GM12872 (cell line): ENCODE data around the gene CTNND1.

ENCODE experiments used
- CTCF ChIP-seq: IDR thresholded peaks from 3 replicates; pipeline ENCODE4 v1.5.1; 2011; ENCODE audit warnings: low read depth, mild to moderate bottlenecking, low read length, moderate library complexity; ENCODE audit not compliant: insufficient read depth

Gene CTNND1, protein sequence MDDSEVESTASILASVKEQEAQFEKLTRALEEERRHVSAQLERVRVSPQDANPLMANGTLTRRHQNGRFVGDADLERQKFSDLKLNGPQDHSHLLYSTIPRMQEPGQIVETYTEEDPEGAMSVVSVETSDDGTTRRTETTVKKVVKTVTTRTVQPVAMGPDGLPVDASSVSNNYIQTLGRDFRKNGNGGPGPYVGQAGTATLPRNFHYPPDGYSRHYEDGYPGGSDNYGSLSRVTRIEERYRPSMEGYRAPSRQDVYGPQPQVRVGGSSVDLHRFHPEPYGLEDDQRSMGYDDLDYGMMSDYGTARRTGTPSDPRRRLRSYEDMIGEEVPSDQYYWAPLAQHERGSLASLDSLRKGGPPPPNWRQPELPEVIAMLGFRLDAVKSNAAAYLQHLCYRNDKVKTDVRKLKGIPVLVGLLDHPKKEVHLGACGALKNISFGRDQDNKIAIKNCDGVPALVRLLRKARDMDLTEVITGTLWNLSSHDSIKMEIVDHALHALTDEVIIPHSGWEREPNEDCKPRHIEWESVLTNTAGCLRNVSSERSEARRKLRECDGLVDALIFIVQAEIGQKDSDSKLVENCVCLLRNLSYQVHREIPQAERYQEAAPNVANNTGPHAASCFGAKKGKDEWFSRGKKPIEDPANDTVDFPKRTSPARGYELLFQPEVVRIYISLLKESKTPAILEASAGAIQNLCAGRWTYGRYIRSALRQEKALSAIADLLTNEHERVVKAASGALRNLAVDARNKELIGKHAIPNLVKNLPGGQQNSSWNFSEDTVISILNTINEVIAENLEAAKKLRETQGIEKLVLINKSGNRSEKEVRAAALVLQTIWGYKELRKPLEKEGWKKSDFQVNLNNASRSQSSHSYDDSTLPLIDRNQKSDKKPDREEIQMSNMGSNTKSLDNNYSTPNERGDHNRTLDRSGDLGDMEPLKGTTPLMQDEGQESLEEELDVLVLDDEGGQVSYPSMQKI

DNA sequence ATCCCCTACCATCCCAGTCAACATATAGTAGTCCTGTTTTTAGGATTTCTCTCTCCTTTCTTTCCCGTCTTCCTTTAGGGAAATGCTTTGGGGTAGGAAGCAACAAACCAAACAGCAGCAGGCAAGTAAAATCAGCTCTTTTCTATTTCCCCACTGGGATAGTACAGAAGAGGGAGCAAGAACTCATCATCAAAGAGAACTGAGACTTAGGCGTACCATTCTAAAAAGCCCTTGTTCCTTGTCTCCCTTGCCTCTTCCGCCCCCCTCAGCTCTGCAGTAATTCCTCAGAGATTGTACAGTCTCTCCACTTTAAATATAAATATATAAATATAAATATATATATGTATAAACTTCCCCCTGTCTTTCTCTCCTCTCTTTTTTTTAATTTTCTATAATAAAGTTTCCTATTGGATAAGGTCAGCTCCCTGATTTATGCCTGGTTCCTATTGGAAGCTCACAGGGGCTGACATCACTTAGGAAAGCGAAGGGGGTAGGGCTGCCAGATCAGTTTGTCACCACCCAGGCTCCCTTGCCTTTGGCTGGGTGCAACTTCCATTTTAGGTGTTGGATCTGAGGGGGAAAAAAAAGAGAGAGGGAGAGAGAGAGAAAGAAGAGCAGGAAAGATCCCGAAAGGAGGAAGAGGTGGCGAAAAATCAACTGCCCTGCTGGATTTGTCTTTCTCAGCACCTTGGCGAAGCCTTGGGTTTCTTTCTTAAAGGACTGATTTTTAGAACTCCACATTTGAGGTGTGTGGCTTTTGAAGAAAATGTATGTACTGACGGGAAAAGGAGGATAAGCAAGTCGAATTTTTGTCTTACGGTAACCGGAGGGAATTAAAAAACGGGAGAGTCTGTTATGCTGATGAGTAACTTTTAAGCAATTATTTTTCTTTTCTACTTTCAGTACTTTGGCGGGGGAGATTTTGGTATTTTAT, at the start of gene CTNND1:
Gene CTNND1 (plus strand): TSS at position 502 of the 934 bp plus-strand sequence. CDS start 29,677 bp downstream, outside the sequence.
- no peak for TF ChIP-seq CTCF

GRCh38 chr11:57712256-57713150, 49.1 kb upstream of the CTNND1 start, which contains the start of gene TMX2:
TSS of gene TMX2 (plus strand) at chr11:57712593. CDS start at chr11:57712619, 26 bp downstream.
- TF ChIP-seq CTCF, result no peak

DNA sequence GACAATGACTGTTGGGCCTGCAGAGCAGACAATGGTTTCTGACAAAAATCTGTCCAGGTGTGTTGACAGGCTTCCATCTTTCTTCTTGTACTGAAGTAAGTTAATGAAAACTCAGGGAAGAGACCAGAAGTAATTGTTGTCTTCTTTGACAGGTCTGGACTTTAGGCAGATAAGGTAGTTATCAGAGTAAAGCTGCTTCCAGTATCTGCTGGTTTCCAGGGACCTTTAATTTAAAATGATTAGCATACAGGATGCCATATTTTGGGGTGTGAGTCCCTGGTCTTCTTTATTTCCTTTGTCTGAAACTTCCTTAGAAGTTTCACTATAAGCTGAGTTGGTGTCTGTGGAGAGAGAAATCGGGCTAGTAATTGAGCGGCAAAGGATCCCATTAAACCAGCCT, 47.8 kb upstream of the CTNND1 start:
- no peak for TF ChIP-seq CTCF

DNA sequence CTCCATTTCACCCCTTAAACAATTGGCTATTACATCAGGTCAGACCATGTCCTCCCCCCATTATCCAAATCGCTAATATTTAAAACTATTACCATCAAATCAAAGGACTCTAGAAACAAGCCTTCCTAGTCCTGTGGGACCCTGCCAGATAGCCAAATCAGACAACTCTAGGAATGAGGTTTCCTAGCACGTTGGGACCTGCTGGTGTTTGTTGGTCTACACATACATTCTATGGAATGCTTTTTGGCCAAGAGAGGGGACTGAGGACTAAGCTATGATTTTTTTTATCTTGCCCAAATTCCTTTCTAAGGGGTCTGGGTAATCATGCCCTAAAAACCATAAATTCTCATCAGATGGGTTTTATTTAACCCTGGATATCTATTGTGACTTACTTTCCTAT, 34.4 kb upstream of the CTNND1 start:
- TF ChIP-seq CTCF, result no peak

GRCh38 chr11:57728829-57729228, 32.8 kb upstream of the CTNND1 start:
- TF ChIP-seq CTCF, result no peak

- no peak for TF ChIP-seq CTCF
Observed at GRCh38 chr11:57729479-57729878, 32.1 kb upstream of the CTNND1 start.
